ENCODE results near the gene TLCD4. TPM values are rescaled to one million over a fixed set of nuclear protein-coding genes. Genes with fewer than 3 reads are reported as not detected.
"Not testable (repeated sequence)": the region's sequence is repeated elsewhere in the genome, so short reads cannot be mapped to it uniquely, and the experiment has no call there.

Gene TLCD4, protein sequence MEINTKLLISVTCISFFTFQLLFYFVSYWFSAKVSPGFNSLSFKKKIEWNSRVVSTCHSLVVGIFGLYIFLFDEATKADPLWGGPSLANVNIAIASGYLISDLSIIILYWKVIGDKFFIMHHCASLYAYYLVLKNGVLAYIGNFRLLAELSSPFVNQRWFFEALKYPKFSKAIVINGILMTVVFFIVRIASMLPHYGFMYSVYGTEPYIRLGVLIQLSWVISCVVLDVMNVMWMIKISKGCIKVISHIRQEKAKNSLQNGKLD
- 10 to 100 TPM in 5 of 10 donors, 1 to 10 TPM in 5; 5.8 to 18.0 (median 9.8) TPM for polyA plus RNA-seq (ENCODE audit: insufficient read length in 10 of 10)
- long read RNA-seq, donor 1, full-length matches to known transcripts = 2 of 2 reads
- long read RNA-seq, donor 1, partial matches to known transcripts = 0 of 2 reads
- long read RNA-seq, donor 1, other reads (novel, unspliced or antisense) = 0 of 2 reads
- long read RNA-seq, donor 2, full-length matches to known transcripts = 6 of 6 reads
- long read RNA-seq, donor 2, partial matches to known transcripts = 0 of 6 reads
- long read RNA-seq, donor 2, other reads (novel, unspliced or antisense) = 0 of 6 reads
- long read RNA-seq, donor 3 = 0 reads
- long read RNA-seq, donor 4, full-length matches to known transcripts = 5 of 5 reads
- long read RNA-seq, donor 4, partial matches to known transcripts = 0 of 5 reads
- long read RNA-seq, donor 4, other reads (novel, unspliced or antisense) = 0 of 5 reads
- long read RNA-seq, donor 5, full-length matches to known transcripts = 4 of 4 reads
- long read RNA-seq, donor 5, partial matches to known transcripts = 0 of 4 reads
- long read RNA-seq, donor 5, other reads (novel, unspliced or antisense) = 0 of 4 reads
- long read RNA-seq, donor 6 = 0 reads
- long read RNA-seq, donor 7, full-length matches to known transcripts = 2 of 2 reads
- long read RNA-seq, donor 7, partial matches to known transcripts = 0 of 2 reads
- long read RNA-seq, donor 7, other reads (novel, unspliced or antisense) = 0 of 2 reads
- long read RNA-seq, donor 8, full-length matches to known transcripts = 5 of 5 reads
- long read RNA-seq, donor 8, partial matches to known transcripts = 0 of 5 reads
- long read RNA-seq, donor 8, other reads (novel, unspliced or antisense) = 0 of 5 reads
- long read RNA-seq, donor 9 = 0 reads

DNA sequence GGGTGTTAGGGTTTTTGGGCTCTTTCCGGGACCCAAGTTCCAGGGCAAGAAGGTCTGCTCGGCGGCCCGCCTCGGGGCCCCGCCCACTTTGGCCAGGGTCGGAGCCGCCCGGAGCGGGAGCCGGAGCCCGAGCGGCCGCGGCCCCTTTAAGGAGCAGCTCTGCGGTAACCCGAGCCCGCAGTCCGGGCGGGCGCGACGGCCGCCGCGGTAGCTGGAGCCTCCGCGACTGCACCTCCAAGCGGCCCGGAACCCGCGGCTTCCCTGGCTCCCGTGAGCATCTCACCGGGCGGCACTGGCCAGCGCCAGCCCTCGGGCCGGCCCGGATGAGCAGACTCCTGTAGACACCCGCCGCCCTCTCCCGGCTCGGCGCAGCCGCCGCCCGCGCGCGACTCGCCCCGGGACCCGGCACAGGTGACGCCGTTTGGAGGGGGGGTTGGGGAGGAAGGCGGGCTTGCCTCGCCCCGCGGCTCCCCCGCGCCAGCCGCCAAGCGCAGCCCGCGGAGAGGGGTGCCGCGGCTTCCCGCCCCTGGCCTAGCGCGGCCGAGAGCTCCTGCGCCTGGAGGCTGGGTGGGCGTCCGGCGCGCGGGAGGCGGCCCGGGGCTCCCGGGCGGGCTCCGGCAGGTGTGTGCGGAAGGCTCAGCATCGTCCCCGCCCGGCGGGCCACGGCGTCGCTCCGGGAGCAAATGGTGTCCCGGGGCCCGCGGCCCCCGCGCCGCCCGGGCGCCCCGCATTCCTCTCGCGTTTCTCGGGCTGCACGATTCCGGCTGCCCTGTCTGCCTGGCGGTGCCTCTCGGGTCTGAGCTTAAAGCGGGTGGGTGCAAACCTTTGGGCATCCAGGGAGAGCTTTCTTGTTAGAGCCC lies at the start of gene TLCD4:
TLCD4 (plus strand) TSS at position 149 of the 860 bp plus-strand sequence. CDS start 26,547 bp downstream, outside the sequence.
- peak; percentile 33 to 86 (median 73) for DNase-seq

- no peak for DNase-seq
Measured at GRCh38 chr1:95067568-95067967, 49.6 kb upstream of the TLCD4 start.

DNA sequence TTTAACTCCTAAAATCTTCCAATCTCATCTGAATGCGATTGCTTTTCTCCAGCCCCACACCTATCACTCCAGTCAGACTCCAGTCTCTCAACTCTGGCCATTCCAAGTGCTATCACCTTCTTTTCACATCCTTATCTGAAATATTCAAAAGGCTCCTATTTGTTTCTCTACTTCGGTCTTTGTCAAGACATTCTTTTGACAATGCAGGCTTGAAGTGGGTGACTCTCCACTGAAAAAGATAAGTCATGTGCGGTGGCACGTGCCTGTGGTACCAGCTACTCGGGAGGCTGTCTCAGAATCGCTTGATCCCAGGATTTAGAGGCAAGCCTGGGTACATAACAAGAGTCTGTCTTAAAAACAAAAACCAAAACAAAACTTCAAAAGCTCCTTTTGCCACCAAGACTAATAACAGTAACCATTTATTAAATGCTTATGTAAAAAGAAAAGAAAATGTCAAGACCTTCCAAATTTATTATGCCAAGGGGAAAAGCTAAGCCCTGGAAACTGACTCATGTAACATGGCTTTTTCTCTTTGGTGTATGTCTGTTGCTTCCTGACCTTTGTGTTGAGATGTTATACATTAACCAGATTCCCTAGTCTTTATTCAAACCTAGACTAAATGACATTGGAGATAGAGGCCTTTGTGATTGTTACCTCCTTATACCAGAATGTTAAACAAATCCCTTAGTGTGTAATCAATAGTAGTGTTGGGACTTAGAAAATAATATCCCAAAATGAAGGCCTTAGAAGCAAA lies 48.0 kb upstream of the TLCD4 start:
- DNase-seq = no peak

DNA sequence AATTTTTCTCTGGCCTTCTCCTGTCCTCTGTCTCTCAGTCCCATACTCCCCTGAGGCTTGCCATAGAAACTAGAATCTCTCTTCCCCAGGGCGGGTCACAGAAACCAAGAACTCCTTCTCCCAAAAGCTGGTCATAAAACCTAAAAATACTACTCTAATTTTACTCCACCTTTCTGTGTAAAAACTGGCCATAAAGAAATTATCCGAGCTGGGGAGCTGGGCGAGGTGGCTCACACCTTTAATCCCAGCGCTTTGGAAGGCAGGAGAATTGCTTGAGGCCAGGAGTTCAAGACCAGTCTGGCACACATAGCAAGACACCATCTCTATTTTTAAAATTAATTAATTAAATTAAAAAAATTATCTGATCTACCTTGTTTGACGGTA lies 47.5 kb upstream of the TLCD4 start:
- DNase-seq = no peak

GRCh38 chr1:95071539-95071938 lies 45.6 kb upstream of the TLCD4 start:
- DNase-seq = no peak

DNA sequence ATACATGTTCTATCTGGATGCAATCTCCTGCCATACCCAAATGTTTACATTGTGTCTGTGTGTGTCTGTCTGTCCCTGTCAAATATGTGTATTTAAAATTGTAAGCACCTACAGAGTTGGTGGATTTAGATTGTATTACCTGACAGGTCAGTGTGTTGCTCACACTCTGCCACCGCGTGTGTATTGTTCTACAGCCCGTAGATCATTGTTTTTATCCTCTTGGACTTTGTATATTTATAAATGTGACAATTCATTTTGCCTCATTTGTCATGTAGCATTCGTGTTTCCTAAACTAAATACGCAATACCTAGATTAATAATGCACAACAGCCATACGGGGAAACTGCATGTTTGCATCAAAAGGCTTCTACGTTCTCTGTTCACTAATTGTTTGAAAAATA lies 45.0 kb upstream of the TLCD4 start:
- DNase-seq = no peak

DNA sequence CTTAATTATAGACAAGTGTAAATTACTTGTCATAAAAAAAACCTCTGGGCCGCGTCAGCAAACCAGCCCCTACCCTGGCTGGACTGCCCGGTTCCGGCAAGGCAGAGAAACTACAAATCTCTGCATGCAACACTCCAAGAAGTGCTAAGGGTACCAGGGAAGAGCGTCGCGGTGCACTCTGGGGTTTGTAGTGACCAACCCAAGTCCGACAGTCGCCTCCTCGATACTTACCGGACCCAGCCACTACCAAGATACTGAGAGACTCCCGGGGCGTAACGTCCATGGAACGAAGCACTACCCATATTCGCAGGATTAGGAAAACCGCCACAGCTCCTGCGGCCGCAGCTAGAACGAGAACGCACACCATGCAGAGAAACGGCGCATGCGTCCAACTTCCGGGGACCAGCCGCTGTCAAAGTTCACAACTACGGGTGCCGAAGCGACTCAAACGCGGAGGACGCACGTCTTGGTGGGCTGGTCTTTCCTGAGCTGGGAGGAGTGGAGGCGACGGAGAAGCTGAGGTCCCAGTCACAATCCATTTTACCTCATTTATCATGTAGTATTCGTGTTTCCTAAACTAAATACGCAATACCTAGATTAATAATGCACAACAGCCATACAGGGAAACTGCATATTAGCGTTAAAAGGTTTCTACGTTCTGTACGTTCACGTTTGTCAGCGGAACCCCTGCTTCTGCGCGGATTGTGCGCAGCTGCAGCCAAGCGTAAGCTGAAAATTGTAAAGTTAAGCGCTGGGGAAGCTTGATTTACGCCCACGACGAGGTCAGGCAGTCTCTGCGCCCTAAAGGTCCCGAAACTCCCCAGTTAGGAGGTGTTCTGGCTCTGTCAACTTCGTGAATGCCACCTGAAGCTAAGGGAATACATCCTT lies 44.4 kb upstream of the TLCD4 start, which contains the start of gene ALG14:
ALG14 (minus strand) TSS at position 420 of the 888 bp plus-strand sequence; CDS start at position 367, 53 bp downstream.
- peak; percentile 96 to 100 (median 97) for DNase-seq

DNA sequence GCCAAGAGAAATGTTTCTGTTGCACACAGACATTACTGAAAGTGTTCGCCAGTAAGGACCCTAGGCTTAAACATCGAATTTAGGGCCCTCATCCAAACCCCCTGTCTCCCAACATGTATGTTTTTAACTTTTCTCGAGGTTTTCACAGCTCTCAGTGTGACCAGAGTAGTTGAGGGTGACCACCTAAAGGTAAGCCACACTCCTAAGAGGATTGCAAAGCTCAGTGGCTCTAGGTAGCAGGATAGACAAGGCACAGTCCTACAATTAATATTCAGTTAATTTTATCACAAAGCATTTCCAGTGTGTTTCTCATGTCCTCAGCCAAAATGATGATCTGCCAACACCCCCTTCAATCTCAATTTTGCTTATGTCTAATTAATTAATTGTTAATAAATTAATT lies 43.7 kb upstream of the TLCD4 start:
- DNase-seq = no peak

DNA sequence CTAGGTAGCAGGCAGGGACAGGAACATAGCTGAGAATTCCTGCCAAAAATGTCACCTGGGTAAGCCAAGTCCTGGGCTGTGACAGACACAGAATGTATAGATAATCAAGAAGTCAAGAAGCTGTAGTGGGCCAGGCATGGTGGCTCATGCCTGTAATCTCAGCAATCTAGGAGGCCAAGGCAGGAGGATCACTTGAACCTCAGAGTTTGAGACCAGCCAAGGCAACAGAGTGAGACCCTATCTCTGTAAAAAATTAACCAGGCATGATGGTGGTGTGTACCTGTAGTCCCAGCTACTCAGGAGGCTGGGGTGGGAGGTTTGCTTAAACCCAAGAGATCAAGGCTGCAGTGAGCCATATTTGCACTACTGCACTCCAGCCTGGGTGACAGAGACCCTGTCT lies 41.1 kb upstream of the TLCD4 start:
- DNase-seq = no peak

- DNase-seq = no peak
Measured at GRCh38 chr1:95080446-95080845, 36.7 kb upstream of the TLCD4 start.

GRCh38 chr1:95080879-95081278 lies 36.3 kb upstream of the TLCD4 start:
- DNase-seq = no peak

GRCh38 chr1:95084317-95085176 lies 32.6 kb upstream of the TLCD4 start:
- peak in 1 of 3 donors; percentile 52 for DNase-seq

DNA sequence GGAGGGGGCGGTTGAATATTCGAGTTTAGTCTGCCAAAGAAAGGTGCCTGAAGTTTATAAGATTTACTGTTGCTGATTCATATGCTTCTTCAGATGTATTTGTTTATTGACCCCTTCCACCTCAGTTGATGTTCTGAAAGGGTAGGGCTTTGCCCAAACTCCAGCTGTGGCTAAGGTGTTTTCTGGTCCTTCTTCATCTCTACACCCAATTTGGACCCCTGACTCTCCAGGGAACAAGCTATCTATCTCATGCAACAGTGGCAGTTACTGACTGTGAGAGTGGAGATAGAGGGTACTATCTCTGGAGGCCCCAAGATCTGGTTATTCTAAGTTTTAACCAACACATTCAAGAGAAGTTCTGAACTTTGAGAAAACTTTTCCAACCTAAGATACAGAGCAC lies 31.8 kb upstream of the TLCD4 start:
- no peak for DNase-seq

DNA sequence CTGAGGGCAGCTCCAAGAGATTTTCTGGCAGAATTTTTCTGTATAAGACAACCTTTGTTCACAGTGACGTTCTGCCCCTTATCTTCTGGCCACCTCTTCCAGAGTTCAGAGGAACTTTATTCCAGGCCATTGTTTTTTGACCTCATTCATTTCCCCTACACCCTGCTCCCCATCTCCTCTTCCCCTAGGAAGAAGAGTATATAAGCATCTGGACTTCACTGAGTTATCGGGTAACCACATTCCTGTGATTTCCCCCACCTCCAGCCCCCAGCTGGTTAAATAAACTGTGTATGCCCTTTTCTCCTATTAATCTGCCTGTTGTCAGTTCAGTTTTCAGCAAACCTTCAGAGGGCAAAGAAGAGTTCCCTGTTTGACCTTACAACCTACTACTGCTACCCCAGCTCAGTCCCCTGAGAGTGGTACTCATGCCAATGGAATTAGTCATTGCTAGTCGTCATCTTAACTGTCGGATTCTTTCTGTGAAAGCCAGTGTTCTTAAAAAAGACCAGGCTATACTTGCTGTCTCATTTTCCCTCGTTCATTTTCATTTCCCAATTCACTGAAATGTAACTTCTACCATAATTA lies 30.1 kb upstream of the TLCD4 start:
- DNase-seq = peak; percentile 27 to 88 (median 62)

DNA sequence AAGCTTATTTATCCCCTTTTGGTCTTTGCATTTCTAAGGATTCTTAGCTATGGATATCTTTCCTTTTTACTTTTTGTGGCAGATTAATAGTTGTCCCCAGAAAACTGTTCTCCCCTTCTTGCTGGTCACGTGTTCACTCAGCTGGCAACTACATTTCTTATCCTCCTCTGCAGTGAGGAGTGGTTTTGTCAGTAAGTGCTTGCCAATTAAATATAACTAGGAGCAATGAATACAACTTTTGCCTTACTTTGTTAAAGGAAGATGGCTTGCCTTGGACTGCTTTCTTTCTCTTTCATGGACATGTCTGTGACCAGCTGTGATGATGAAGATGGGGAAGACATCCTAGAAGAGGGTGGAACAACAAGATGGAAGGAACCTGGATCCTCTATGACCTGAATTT lies 28.9 kb upstream of the TLCD4 start:
- no peak for DNase-seq

DNA sequence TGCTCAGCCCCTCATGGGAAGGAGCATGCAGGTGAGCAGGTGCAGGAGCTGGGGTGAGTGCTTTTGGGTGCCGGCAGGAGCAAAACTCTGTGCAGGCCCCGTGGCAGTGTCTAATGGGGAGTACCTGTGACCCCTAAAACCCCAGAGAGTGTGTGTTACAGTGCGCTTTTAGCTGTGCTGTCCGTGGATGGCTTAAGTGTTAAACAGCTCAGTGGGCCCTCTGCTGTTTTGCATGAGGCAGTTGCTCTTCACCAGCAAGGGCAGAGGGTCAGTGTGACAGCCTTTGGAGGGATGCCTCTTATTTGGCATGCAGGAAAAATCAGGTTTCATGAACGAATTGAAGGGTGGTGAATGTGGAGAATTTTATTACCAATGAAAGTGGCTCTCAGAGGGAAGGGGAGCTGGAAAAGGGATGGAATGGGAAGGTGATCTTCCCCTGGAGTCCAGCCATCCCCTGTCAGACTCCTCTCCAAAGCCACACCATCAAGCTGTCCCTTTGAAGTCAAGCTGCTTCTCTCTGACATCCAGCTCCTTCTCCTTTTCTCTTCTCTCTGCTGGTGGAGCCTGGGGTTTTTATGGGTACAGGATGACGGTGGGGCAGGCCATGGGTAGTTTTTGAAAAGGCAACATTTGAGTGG lies 27.4 kb upstream of the TLCD4 start:
- DNase-seq = no peak

DNA sequence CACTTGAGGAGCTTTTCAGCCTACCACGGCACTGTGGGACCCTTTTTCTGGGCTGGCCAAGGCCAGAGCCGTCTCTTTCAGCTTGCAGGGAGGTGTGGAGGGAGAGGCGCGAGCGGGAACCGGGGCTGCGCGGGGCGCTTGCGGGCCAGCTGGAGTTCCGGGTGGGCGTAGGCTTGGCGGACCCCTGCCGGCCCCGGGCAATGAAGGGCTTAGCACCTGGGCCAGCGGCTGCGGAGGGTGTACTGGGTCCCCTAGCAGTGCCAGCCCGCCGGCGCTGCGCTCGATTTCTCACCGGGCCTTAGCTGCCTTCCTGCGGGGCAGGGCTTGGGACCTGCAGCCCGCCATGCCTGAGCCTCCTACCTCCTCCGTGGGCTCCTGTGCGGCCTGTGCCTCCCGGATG lies 25.9 kb upstream of the TLCD4 start:
- not testable (repeated sequence) for DNase-seq
